GM21423 (cell line): ENCODE measurements around the gene CSF3.
"Not testable (repeated sequence)": the region's sequence is repeated elsewhere in the genome, so short reads cannot be mapped to it uniquely, and the experiment has no call there.

Source experiments
- ATAC-seq: cut with Tn5 transposase; IDR thresholded peaks from one replicate; pipeline ENCODE4 v1.9.1; 2021; ENCODE audit warnings: mild to moderate bottlenecking, moderate library complexity; ENCODE audit not compliant: unreplicated experiment

CSF3 gene

DNA sequence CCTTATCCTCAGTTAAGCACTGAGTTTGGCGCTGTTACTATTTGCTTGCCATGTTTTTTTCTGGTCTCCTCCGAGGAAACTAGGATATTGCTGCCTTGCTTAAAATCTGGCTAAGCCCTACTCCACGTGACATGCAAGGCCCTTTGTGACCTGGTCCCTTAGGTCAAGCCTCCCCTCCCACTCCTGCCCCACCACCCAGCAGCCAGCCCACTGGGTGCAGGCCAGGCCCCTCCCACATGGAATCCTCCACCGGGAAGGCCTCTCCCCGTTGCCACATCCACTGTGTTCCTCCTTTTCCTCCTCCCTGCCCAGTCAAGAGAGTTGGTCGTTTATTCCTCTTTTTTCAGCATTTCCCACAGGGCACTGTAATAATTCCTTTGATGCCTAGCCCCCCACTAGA, 18.4 kb upstream of the CSF3 start:
- ATAC-seq: no peak

GRCh38 chr17:39997543-39997942, 17.7 kb upstream of the CSF3 start:
- ATAC-seq: no peak

- no peak for ATAC-seq
Measured at GRCh38 chr17:39999067-39999466, 16.2 kb upstream of the CSF3 start.

- ATAC-seq: no peak
Measured at GRCh38 chr17:40000161-40000560, 15.1 kb upstream of the CSF3 start.

DNA sequence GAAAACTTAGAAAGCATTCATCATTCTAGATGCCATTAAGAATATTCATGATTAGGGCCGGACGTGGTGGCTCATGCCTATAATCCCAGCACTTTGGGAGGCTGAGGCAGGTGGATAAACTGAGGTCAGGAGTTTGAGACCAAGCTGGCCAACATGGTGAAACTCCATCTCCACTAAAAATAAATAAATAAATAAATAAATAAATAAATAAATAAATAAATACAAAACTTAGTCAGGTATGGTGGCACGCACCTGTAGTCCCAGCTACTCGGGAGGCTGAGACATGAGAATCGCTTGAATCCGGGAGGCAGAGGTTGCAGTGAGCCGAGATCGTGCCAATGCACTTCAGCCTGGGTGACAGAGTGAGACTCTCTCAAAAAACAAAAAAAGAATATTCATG, 13.9 kb upstream of the CSF3 start:
- ATAC-seq: not testable (repeated sequence)

- no peak for ATAC-seq
Measured at GRCh38 chr17:40004072-40004471, 11.2 kb upstream of the CSF3 start.

GRCh38 chr17:40004712-40005111, 10.5 kb upstream of the CSF3 start:
- ATAC-seq: no peak

- no peak for ATAC-seq
Measured at GRCh38 chr17:40005520-40005919, 9.7 kb upstream of the CSF3 start.

DNA sequence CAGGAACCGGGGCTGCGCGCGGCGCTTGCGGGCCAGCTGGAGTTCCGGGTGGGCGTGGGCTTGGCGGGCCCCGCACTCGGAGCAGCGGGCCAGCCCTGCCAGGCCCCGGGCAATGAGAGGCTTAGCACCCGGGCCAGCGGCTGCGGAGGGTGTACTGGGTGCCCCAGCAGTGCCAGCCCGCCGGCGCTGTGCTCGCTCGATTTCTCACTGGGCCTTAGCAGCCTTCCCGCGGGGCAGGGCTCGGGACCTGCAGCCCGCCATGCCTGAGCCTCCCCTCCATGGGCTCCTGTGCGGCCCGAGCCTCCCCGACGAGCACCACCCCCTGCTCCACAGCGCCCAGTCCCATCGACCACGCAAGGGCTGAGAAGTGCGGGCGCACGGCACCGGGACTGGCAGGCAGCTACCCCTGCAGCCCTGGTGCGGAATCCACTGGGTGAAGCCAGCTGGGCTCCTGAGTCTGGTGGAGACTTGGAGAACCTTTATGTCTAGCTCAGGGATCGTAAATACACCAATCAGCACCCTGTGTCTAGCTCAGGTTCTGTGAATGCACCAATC, 4.2 kb upstream of the CSF3 start:
- ATAC-seq: not testable (repeated sequence)

DNA sequence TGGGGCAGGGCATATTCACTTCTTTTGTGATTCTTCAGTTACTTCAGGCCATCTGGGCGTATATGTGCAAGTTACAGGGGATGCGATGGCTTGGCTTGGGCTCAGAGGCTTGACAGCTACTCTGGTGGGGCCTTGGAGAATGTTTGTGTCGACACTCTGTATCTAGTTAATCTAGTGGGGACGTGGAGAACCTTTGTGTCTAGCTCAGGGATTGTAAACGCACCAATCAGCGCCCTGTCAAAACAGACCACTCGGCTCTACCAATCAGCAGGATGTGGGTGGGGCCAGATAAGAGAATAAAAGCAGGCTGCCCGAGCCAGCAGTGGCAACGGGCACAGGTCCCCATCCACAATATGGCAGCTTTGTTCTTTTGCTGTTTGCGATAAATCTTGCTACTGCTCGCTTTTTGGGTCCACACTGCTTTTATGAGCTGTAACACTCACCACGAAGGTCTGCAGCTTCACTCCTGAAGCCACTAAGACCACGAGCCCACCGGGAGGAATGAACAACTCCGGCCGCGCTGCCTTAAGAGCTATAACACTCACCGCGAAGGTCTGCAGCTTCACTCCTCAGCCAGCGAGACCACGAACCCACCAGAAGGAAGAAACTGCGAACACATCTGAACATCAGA, 3.1 kb upstream of the CSF3 start:
- not testable (repeated sequence) for ATAC-seq

- ATAC-seq: no peak
Measured at GRCh38 chr17:40014375-40014980, 762 bp upstream of the CSF3 start.

- no peak for ATAC-seq
Measured at GRCh38 chr17:40015998-40016985, 1.1 kb downstream of the CSF3 start.

DNA sequence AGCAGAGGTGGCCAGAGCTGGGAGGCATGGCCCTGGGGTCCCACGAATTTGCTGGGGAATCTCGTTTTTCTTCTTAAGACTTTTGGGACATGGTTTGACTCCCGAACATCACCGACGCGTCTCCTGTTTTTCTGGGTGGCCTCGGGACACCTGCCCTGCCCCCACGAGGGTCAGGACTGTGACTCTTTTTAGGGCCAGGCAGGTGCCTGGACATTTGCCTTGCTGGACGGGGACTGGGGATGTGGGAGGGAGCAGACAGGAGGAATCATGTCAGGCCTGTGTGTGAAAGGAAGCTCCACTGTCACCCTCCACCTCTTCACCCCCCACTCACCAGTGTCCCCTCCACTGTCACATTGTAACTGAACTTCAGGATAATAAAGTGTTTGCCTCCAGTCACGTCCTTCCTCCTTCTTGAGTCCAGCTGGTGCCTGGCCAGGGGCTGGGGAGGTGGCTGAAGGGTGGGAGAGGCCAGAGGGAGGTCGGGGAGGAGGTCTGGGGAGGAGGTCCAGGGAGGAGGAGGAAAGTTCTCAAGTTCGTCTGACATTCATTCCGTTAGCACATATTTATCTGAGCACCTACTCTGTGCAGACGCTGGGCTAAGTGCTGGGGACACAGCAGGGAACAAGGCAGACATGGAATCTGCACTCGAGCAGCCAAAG, 2.3 kb downstream of the CSF3 start:
- ATAC-seq: no peak

- no peak for ATAC-seq
Measured at GRCh38 chr17:40018211-40019121, 3.2 kb downstream of the CSF3 start.

DNA sequence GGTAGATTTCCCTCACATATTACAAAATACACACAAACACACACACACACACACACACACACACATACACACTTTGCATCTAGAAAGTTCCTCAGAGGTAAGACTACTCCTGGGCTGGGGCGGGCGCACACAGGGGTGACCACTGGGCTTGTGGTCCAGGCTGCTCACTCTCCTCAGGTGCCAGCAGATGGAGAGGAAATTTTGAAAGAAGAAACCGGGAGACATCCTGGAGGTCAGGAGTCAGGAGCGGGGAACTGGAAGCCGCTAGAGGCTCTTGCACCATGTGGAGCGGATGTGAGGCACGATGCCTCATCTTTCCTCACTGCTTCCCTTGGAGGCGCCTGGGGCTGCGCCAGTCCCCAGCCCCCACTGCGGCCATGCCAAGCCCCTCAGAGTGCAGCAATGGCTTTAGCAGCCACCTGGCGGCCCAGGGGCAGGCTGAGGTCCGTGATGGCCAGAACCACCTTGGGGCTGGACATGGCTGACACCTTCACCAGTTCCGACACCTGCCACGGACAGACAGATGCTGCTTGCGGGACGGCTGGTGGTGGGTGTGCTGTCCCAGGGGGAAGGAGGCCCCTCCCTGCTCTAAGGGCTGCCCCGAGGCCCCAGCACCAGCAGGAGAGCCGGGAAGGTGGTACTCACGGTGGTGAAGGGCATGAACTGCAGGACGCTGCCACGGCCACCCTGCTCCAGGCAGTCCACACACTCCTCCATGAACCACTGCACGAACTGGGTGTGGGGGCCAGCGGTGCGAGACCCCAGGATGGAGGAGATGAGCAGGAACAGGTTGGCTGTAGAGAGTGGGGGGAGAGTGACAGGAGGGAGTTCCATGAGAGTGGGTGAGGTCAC, 4.1 kb downstream of the CSF3 start:
- no peak for ATAC-seq

DNA sequence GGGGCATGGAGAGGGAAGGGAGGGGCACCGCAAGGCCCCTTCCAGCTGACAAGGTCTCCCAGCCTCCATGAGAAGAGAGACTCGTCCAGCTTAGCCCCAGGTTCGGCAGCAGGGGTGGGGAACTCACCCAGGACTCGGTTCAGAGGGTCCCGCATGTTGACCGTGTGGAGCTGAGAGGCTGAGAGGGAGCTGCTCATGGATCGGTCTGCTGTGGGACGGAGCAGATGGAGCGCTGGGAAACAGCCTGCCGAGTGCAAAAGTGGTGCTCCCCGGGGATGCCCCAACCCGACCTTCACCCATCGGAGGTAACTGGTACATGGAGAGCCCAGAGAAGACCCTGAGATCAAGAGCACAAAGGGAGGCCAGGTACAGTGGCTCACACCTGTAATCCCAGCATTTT, 4.9 kb downstream of the CSF3 start:
- ATAC-seq: no peak

GRCh38 chr17:40021451-40021971, 6.3 kb downstream of the CSF3 start:
- no peak for ATAC-seq

- no peak for ATAC-seq
Measured at GRCh38 chr17:40022497-40022896, 7.3 kb downstream of the CSF3 start.
